HG02571 (cell line): ENCODE results near the gene CHRDL1.
A peak's percentile ranks its signal among the peaks of the same experiment; 100 is the strongest.

Source experiments
- ATAC-seq: cut with Tn5 transposase; IDR thresholded peaks from one replicate; pipeline ENCODE4 v1.9.1; 2021; ENCODE audit warnings: mild to moderate bottlenecking, moderate library complexity; ENCODE audit not compliant: unreplicated experiment

Gene CHRDL1

GRCh38 chrX:110743679-110744340, 51.8 kb downstream of the CHRDL1 start:
- ATAC-seq = no peak

- no peak for ATAC-seq
Observed at GRCh38 chrX:110741213-110741796, 54.3 kb downstream of the CHRDL1 start.

DNA sequence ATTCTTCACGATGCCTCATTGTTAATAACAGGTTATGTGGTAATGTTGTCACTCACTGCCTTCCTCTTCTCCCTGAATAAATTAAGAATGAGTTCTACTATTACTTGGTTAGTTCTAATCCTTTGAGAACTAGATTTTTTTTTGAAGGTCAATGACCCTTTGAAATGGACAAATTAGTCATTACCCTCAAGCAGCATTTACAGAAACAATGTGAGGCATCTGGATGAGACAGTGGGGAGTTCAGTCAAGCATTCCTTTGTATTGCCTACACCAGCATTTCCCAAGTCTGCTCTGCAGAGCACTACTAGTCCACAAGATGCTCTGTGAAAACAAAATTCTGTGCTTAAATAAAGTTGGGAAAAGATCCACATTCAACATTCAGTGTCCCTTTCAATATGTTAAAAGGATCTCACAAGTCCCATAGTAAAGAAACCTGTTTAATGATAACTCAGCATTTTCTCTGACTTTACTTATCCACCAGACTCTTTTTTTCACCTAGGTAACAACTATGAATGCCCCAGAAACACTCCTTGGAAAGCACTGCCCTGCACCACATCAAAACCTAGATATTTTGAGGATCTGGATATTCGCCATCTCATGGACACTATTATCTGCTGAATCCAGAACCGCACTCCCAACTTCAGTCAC, 60.6 kb downstream of the CHRDL1 start:
- no peak for ATAC-seq

DNA sequence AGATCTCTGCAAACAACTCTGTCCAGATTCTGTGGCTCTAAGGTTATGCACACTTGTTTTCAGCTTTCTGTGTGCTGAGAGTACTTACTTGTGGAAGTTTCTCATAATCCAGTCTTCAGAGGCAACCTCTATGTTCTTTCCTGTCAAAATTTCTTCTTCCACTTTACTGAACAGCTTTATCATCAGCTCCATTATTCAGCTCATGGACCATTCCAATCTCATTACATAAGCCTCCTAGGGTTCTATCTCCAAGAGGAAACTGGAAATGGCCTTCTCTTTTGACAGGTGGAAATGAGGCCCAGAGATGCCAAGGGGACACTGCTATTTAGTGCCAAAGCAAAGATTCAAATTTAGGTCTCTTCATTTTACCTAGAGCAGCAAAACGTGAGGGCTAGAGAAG, 61.3 kb downstream of the CHRDL1 start:
- ATAC-seq = no peak

- ATAC-seq = no peak
Observed at GRCh38 chrX:110733166-110733565, 62.5 kb downstream of the CHRDL1 start.

DNA sequence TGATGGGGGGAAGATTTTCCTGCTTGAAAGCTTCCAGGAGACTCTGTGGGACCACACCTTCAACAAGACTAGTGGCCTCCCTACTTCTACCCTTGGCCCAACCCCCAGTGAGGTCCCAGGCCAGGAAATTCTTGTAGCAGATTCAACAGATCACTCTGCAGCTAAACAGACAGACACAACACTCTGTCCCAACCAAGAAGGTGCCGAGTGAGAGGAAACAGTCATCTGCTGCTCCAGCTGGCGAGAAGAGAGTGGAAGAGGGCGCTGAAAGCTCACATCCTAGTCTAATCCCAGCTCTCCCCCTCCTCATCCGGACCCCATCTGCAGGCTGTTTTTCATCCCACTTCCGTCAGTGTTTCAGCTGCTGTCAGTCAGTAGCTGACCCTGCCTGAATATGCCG, 63.4 kb downstream of the CHRDL1 start:
- no peak for ATAC-seq

DNA sequence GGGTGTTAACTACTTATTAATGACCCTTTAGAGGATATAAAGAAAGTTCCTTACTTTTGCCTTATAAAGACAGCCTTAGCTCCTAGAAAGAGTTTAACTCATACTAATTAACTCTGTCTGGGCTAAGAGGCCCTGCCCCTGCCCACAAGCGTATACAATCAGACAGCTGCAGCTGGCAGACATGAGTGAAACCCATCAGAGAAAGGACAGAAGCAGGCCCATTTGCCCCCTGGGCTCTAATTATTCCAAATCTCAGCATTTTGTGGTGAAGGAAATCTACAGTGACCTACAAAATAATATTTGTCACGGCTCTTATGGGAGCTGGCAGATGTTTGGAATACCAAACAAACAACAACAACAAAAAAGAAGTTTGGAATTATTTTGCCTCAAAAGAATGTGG, 71.8 kb downstream of the CHRDL1 start:
- no peak for ATAC-seq

DNA sequence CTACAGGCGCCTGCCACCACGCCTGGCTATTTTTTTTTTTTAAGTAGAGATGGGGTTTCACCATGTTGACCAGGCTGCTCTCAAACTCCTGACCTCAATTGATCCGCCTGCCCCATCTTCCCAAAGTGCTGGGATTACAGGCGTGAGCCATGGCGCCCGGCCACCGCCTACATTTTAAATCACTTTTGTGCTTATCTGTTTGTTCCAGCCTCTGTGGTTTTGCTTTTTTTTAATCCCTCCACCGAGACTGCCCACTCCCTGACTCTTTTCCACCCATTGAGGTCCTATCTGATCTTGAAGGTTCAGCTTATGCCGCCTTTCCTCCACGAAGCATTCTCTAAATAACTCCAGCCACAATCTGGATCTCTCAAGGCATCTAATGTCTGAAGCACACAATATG, 73.5 kb downstream of the CHRDL1 start:
- ATAC-seq = no peak

DNA sequence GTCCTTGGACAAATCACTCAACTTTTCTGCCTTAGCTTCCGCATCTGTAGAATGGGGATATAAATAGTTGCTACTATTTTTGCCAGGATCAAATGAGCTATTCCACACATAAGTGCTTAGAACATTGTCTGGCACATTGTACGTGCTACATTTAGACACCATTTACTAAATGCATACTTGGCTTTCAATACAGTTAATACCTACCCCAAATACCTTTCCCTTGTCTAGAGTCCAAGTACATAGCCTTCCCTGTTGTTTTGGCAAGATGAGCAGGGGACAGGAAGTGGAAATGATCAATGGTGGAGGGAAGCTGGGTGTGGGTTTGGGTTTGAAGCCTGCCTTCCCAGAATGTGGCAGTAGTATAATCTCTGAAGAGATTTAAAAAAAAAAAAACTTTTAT, 82.0 kb downstream of the CHRDL1 start:
- no peak for ATAC-seq

DNA sequence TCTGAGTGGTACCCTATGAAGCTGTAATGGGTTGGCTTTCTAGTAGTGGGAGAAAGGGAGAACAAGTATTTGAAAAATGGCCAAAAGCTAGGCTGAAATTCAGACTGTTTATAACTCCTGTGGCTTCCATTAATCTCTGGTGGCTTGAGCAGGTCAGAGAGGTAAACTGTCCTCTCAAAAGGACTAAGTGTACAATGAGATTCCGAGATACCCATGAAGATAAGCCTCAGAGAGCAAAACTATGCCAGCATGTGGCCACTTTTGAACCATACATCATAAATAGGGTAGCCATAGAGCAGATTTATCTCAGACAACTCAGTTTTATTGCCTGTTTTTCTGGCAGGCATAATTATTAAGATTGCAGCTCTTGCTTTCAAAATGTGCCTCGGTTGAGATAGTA, 89.2 kb downstream of the CHRDL1 start:
- no peak for ATAC-seq

GRCh38 chrX:110703641-110704040, 92.0 kb downstream of the CHRDL1 start:
- no peak for ATAC-seq

- no peak for ATAC-seq
Observed at GRCh38 chrX:110699109-110699508, 96.5 kb downstream of the CHRDL1 start.

GRCh38 chrX:110698696-110699095, 96.9 kb downstream of the CHRDL1 start:
- no peak for ATAC-seq

GRCh38 chrX:110692866-110693265, 102.8 kb downstream of the CHRDL1 start:
- ATAC-seq = no peak

DNA sequence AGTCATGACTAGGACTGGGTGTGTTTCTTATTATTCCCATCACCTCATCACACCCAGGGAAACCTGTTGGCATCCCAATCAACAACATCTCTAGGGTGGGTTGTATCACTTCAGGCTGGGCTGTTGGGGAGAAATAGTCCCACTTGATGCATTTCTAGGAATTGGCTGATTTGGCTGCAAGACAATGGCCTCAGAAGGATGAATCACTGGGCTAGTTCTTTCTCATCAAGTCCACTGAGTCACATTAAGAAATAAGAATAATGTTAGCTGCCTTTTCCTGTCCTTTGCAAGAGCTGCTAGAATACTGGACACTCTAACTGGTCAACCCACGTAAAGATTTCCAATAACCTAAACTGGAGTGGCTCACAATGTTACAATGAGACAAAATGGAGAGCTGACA, 104.2 kb downstream of the CHRDL1 start:
- ATAC-seq = no peak

- ATAC-seq = no peak
Observed at GRCh38 chrX:110684653-110685052, 111.0 kb downstream of the CHRDL1 start.

GRCh38 chrX:110683925-110684324, 111.7 kb downstream of the CHRDL1 start:
- ATAC-seq = no peak

DNA sequence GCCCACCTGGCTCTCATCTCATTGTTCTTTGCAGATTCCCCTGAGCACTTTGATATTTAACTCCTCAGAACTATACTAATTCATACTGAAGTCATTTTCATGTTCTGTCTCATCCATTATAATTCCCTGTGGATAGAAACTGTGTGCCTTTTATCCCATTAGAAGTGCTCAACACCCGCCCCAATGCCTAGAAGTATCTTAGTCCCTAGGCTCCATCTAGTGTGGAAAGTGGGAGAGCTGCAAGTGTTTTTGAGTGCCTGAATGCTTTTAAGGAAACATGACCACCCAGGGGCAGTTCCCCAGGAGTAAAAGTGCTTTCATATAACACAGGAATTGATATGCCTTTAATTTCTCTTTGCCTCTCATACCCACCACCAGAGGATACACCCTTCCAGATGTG, 117.0 kb downstream of the CHRDL1 start:
- ATAC-seq = no peak

DNA sequence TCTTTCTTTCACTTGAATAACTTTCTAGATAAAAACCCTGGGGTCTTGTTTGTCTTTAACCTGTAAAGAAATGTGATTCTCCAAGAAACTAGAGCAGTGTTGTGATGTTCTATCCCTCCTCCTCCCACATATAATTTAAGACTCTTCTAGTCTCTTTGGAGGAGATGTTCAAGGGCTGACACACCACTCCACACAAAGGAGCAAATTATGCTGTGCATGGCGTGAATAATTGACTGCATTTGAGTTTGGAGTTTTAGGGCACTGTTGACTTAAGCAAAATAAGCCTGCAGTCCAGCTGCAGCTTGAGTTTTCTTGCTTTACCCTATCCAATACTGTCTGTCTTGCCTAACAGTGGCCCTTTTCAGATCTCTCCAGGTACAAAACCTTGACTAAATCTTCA, 119.7 kb downstream of the CHRDL1 start:
- ATAC-seq = no peak

- peak; percentile 80 for ATAC-seq
Observed at GRCh38 chrX:110671068-110671803, 124.4 kb downstream of the CHRDL1 start.

GRCh38 chrX:110669572-110669971, 126.0 kb downstream of the CHRDL1 start:
- ATAC-seq = no peak

GRCh38 chrX:110667706-110668105, 127.9 kb downstream of the CHRDL1 start:
- ATAC-seq = no peak
